Caco-2 (cell line): ENCODE results near the gene THAP6. TPM values are rescaled to one million over a fixed set of nuclear protein-coding genes. Genes with fewer than 3 reads are reported as not detected.
"Not testable (repeated sequence)": the region's sequence is repeated elsewhere in the genome, so short reads cannot be mapped to it uniquely, and the experiment has no call there.

ENCODE experiments used
- BruUV-seq: library from RNA; stranded (reverse); fragments of 400-500 nt; replicated peaks from 2 replicates; lab custom pipeline; 2021; lab: Mats Ljungman, UMichigan
- CTCF ChIA-PET: fragments of 300-600 bp; sonication (Branson Sonifier 250); formaldehyde crosslinking; loops from one replicate; lab custom pipeline; 2022; ENCODE audit warnings: antibody characterized with exemption; lab: Charles Lee
- POLR2A ChIA-PET: fragments of 300-600 bp; sonication (Branson Sonifier 250); formaldehyde crosslinking; loops from one replicate; lab custom pipeline; 2022; ENCODE audit warnings: antibody characterized with exemption; lab: Charles Lee
- DNase-seq, 2 experiments: peaks; one replicate each; pipeline versions ENCODE4 v3.0.0 to v3.0.0-alpha.2; 2020 to 2022
- H3K27me3 ChIP-seq: replicated peaks from 2 replicates; pipeline ENCODE4 v1.6.0; 2011; ENCODE audit warnings: low read length; ENCODE audit not compliant: control insufficient read depth, insufficient read depth
- H3K36me3 ChIP-seq: 2 replicates; pipeline ENCODE4 v1.5.1; 2011; ENCODE audit warnings: low read length; ENCODE audit not compliant: control insufficient read depth, insufficient read depth
- H3K4me1 ChIP-seq: fragments of 250-450 bp; sonication (Bioruptor Pico); 2 replicates; pipeline ENCODE4 v1.5.1; 2020; ENCODE audit warnings: mild to moderate bottlenecking
- H3K4me3 ChIP-seq: 2 replicates; pipeline ENCODE4 v1.5.1; 2011; ENCODE audit warnings: low read depth, mild to moderate bottlenecking, control low read depth, low read length
- H3K9me3 ChIP-seq: fragments of 250-450 bp; sonication (Bioruptor Pico); 2 replicates; pipeline ENCODE4 v1.5.1; 2020; ENCODE audit warnings: mild to moderate bottlenecking, moderate library complexity
- H3K27ac Mint-ChIP-seq: one replicate; pipeline ENCODE4 v1.8.0; 2022; ENCODE audit warnings: mixed read lengths; ENCODE audit not compliant: unreplicated experiment
- H3K27me3 Mint-ChIP-seq: one replicate; pipeline ENCODE4 v1.8.0; 2022; ENCODE audit warnings: mixed read lengths; ENCODE audit not compliant: insufficient read depth, unreplicated experiment
- H3K36me3 Mint-ChIP-seq: one replicate; pipeline ENCODE4 v1.8.0; 2022; ENCODE audit warnings: mild to moderate bottlenecking, mixed read lengths; ENCODE audit not compliant: insufficient read depth, unreplicated experiment
- H3K4me1 Mint-ChIP-seq: one replicate; pipeline ENCODE4 v1.8.0; 2022; ENCODE audit warnings: low read depth, mixed read lengths; ENCODE audit not compliant: unreplicated experiment
- H3K4me3 Mint-ChIP-seq: one replicate; pipeline ENCODE4 v1.8.0; 2022; ENCODE audit warnings: mild to moderate bottlenecking, moderate library complexity, mixed read lengths; ENCODE audit not compliant: unreplicated experiment
- H3K9me3 Mint-ChIP-seq: one replicate; pipeline ENCODE4 v1.8.0; 2022; ENCODE audit warnings: mixed read lengths; ENCODE audit not compliant: unreplicated experiment
- intact Hi-C: fragments of 100-400 bp; cut with micrococcal nuclease; formaldehyde crosslinking; loops from one replicate; pipeline ENCODE4 v1.10.0; 2022; ENCODE audit not compliant: unreplicated experiment
- total RNA-seq: library from RNA; stranded (reverse); gene quantifications from 2 replicates; pipeline ENCODE4 v1.2.3, GENCODE V29; 2022
- TF ChIP-seq, protein P1 (sequence below), 2 experiments: fragments of 200-600 bp in 1 of 2; IDR thresholded peaks; 1 replicate in 1 of 2; 2 replicates in 1 of 2; pipeline versions ENCODE4 v1.5.1 to v1.8.0; 2011 to 2022; ENCODE audit warnings: antibody characterized with exemption in 1 of 2, control low read depth in 1 of 2, inconsistent platforms in 1 of 2, low read depth in 1 of 2, low read length in 1 of 2, mild to moderate bottlenecking in 1 of 2, moderate library complexity in 1 of 2; ENCODE audit not compliant: insufficient read depth in 1 of 2, severe bottlenecking in 1 of 2, unreplicated experiment in 1 of 2

Gene THAP6
- total RNA-seq, 1 experiment from 2014 or later = 11.8 TPM

- Mint-ChIP-seq H3K27me3 (no peaks in the 10 kb centered on the region), H3K27ac (no peak overlapping the region), H3K36me3 (peaks cover 34% of the 10 kb centered on the region), H3K9me3 (peaks cover 21% of the 10 kb centered on the region), H3K4me1 (no peaks in the 10 kb centered on the region), H3K4me3 (no peak overlapping the region)
- no peaks in the 10 kb centered on the region for H3K27me3 ChIP-seq
- no peaks in the 10 kb centered on the region for H3K36me3 ChIP-seq
- no peaks in the 10 kb centered on the region for H3K4me1 ChIP-seq
- H3K4me3 ChIP-seq = no peak overlapping the region
- no TSS peak for BruUV-seq
- ChIA-PET CTCF (interaction anchor here (0.8 kb wide), 1 partner anchor 16 kb away, joined by 3 read pairs; the partner anchor contains the start of genes RCHY1 and THAP6), POLR2A (no interaction called here)
- H3K9me3 ChIP-seq = peaks cover 4% of the 10 kb centered on the region; the same call in 1 of the 2 replicates
- intact Hi-C loops = no loop called here
- no peak for DNase-seq
- TF ChIP-seq, protein P1, sequence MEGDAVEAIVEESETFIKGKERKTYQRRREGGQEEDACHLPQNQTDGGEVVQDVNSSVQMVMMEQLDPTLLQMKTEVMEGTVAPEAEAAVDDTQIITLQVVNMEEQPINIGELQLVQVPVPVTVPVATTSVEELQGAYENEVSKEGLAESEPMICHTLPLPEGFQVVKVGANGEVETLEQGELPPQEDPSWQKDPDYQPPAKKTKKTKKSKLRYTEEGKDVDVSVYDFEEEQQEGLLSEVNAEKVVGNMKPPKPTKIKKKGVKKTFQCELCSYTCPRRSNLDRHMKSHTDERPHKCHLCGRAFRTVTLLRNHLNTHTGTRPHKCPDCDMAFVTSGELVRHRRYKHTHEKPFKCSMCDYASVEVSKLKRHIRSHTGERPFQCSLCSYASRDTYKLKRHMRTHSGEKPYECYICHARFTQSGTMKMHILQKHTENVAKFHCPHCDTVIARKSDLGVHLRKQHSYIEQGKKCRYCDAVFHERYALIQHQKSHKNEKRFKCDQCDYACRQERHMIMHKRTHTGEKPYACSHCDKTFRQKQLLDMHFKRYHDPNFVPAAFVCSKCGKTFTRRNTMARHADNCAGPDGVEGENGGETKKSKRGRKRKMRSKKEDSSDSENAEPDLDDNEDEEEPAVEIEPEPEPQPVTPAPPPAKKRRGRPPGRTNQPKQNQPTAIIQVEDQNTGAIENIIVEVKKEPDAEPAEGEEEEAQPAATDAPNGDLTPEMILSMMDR (IDR thresholded peaks at IDR 0.05; ENCODE audit: insufficient read depth in 1 of 2, low read depth in 1 of 2, low read length in 1 of 2, severe bottlenecking in 1 of 2, unreplicated experiment in 1 of 2) = no peak
Measured at GRCh38 chr4:75530556-75531322, 16.5 kb downstream of the THAP6 start.

GRCh38 chr4:75531536-75532143 lies 17.4 kb downstream of the THAP6 start:
- CTCF ChIA-PET = interaction anchor here (0.8 kb wide), 1 partner anchor 17 kb away, joined by 3 read pairs; the partner anchor contains the start of genes RCHY1 and THAP6

DNA sequence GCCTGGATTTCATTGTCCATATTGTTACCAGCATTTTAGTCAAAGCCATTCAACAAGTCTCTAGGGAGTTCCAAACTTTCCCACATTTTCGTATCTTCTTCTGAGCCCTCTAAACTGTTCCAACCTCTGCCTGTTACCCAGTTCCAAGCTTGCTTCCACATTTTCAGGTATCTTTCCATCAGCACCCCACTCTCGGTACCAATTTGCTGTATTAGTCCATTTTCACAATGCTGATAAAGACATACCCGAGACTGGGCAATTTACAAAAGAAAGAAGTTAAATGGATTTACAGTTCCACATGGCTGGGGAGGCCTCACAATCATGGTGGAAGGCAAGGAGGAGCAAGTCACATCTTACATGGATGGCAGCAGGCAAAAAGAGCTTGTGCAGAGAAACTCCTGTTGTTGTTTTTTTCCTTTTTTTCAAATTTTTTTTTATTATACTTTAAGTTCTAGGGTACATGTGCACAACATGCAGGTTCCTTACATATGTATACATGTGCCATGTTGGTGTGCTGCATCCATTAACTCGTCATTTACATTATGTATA lies 19.1 kb downstream of the THAP6 start:
- H3K4me3 Mint-ChIP-seq, H3K4me1 ChIP-seq, DNase-seq, intact Hi-C loops, H3K27ac Mint-ChIP-seq, CTCF ChIA-PET, POLR2A ChIA-PET, H3K9me3 ChIP-seq, H3K27me3 ChIP-seq, H3K4me3 ChIP-seq, H3K36me3 ChIP-seq, H3K27me3 Mint-ChIP-seq, H3K4me1 Mint-ChIP-seq, BruUV-seq: not testable (repeated sequence)
- peaks cover 21% of the 10 kb centered on the region for H3K9me3 Mint-ChIP-seq
- H3K36me3 Mint-ChIP-seq = peaks cover 24% of the 10 kb centered on the region

More at GRCh38 chr4:75531536-75532143, 17.4 kb downstream of the THAP6 start:
- peaks cover 21% of the 10 kb centered on the region for H3K9me3 Mint-ChIP-seq
- H3K4me1 ChIP-seq, intact Hi-C loops, H3K36me3 ChIP-seq, H3K27ac Mint-ChIP-seq, H3K4me3 ChIP-seq, BruUV-seq, H3K9me3 ChIP-seq, H3K27me3 Mint-ChIP-seq, DNase-seq, POLR2A ChIA-PET, H3K4me3 Mint-ChIP-seq, H3K27me3 ChIP-seq, H3K4me1 Mint-ChIP-seq: not testable (repeated sequence)
- peaks cover 29% of the 10 kb centered on the region for H3K36me3 Mint-ChIP-seq

- H3K4me3 ChIP-seq, BruUV-seq, H3K27ac Mint-ChIP-seq, DNase-seq, CTCF ChIA-PET, H3K27me3 Mint-ChIP-seq, POLR2A ChIA-PET, H3K4me1 Mint-ChIP-seq, H3K4me1 ChIP-seq, H3K27me3 ChIP-seq, H3K4me3 Mint-ChIP-seq, intact Hi-C loops, H3K9me3 ChIP-seq, H3K36me3 ChIP-seq: not testable (repeated sequence)
- Mint-ChIP-seq H3K36me3 (peaks cover 24% of the 10 kb centered on the region), H3K9me3 (peaks cover 21% of the 10 kb centered on the region)
Measured at GRCh38 chr4:75533926-75534325, 19.7 kb downstream of the THAP6 start.

DNA sequence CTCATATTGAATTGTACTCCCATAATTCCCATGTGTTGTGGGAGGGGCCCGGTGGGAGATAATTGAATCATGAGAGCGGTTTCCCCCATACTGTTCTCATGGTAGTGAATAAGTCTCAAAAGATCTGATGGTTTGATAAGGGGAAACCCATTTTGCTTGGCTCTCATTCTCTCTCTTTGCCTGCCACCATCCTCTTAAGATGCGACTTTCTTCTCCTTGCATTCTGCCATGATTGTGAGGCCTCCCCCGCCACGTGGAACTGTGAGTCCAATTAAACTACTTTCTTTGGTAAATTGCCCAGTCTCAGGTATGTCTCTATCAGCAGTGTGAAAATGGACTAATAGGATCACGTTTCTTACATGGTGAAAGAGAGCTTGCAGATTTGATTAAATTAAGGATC lies 23.0 kb downstream of the THAP6 start:
- H3K4me3 Mint-ChIP-seq, H3K4me1 Mint-ChIP-seq, H3K4me3 ChIP-seq, H3K27me3 Mint-ChIP-seq, H3K36me3 ChIP-seq, H3K9me3 ChIP-seq, CTCF ChIA-PET, POLR2A ChIA-PET, H3K27me3 ChIP-seq, H3K9me3 Mint-ChIP-seq, DNase-seq, BruUV-seq, H3K4me1 ChIP-seq, intact Hi-C loops, H3K27ac Mint-ChIP-seq: not testable (repeated sequence)
- H3K36me3 Mint-ChIP-seq = peaks cover 13% of the 10 kb centered on the region
